ENCODE measurements around the gene ARFGEF2.

- TF ChIP-seq ELF4 (IDR thresholded peaks at IDR 0.05): no peak
- TF ChIP-seq L3MBTL2 (conservative IDR thresholded peaks at IDR 0.05): no peak
- TF ChIP-seq FOXA1 (IDR thresholded peaks at IDR 0.05): no peak
- TF ChIP-seq TARDBP (IDR thresholded peaks at IDR 0.05): no peak
- TF ChIP-seq FOXM1 (IDR thresholded peaks at IDR 0.05; ENCODE audit: borderline replicate concordance): no peak
- TF ChIP-seq BHLHE40 (IDR thresholded peaks at IDR 0.05; ENCODE audit: borderline replicate concordance): no peak
- TF ChIP-seq SUZ12 (IDR thresholded peaks at IDR 0.05): no peak
- no peak for TF ChIP-seq ARNT (IDR thresholded peaks at IDR 0.05)
- no peak for TF ChIP-seq SP1 (IDR thresholded peaks at IDR 0.05)
- no peak for TF ChIP-seq NFRKB (IDR thresholded peaks at IDR 0.05)
These were observed 17.8 kb upstream of the ARFGEF2 start for GRCh38 chr20:48903705-48904104.

Data from HEK293T (cell line).